ENCODE results near the gene GGA2. TPM values are rescaled to one million over a fixed set of nuclear protein-coding genes. Genes with fewer than 3 reads are reported as not detected.

GGA2 gene
- total RNA-seq, 3 donors from 2014 or later (not counting 1 experiment from before 2014, with no cell fraction given): 129 to 134 (median 131) TPM

- no peaks in the 10 kb centered on the region for H3K27me3 ChIP-seq (ENCODE audit: control insufficient read depth, insufficient read depth, low read length)
- peak overlapping the region; percentile 1 for H3K27ac ChIP-seq (ENCODE audit: low read length)
- H3K4me1 ChIP-seq (ENCODE audit: control insufficient read depth, insufficient read depth, low read length): peaks cover 43% of the 10 kb centered on the region
- peak overlapping the region; percentile 58 for H3K4me3 ChIP-seq (ENCODE audit: low read length)
- H3K36me3 ChIP-seq (ENCODE audit: control insufficient read depth, insufficient read depth, low read length): no peaks in the 10 kb centered on the region
- ATAC-seq (no peak), DNase-seq (no peak)
- TF ChIP-seq, protein P1, sequence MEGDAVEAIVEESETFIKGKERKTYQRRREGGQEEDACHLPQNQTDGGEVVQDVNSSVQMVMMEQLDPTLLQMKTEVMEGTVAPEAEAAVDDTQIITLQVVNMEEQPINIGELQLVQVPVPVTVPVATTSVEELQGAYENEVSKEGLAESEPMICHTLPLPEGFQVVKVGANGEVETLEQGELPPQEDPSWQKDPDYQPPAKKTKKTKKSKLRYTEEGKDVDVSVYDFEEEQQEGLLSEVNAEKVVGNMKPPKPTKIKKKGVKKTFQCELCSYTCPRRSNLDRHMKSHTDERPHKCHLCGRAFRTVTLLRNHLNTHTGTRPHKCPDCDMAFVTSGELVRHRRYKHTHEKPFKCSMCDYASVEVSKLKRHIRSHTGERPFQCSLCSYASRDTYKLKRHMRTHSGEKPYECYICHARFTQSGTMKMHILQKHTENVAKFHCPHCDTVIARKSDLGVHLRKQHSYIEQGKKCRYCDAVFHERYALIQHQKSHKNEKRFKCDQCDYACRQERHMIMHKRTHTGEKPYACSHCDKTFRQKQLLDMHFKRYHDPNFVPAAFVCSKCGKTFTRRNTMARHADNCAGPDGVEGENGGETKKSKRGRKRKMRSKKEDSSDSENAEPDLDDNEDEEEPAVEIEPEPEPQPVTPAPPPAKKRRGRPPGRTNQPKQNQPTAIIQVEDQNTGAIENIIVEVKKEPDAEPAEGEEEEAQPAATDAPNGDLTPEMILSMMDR (IDR thresholded peaks at IDR 0.05): no peak
- H3K9me3 Mint-ChIP-seq: no peaks in the 10 kb centered on the region
- H3K36me3 Mint-ChIP-seq: no peaks in the 10 kb centered on the region
- intact Hi-C loops (cut with micrococcal nuclease): no loop called here
- no peaks in the 10 kb centered on the region for H3K9me3 ChIP-seq (ENCODE audit: control insufficient read depth, insufficient read depth, low read length)
- H3K27ac Mint-ChIP-seq: peak overlapping the region; percentile 1 to 81
- no peaks in the 10 kb centered on the region for H3K27me3 Mint-ChIP-seq (ENCODE audit: low read depth in 2 of 2)
- 25% methylated on average over 4 of the region's 5 CpGs for WGBS (ENCODE audit: insufficient coverage)
- peaks cover 47 to 49% of the 10 kb centered on the region in 2 donors for H3K4me1 Mint-ChIP-seq
- H3K4me3 Mint-ChIP-seq: peak overlapping the region; percentile 92
Measured at GRCh38 chr16:23509441-23509754, 896 bp downstream of the GGA2 start.

DNA sequence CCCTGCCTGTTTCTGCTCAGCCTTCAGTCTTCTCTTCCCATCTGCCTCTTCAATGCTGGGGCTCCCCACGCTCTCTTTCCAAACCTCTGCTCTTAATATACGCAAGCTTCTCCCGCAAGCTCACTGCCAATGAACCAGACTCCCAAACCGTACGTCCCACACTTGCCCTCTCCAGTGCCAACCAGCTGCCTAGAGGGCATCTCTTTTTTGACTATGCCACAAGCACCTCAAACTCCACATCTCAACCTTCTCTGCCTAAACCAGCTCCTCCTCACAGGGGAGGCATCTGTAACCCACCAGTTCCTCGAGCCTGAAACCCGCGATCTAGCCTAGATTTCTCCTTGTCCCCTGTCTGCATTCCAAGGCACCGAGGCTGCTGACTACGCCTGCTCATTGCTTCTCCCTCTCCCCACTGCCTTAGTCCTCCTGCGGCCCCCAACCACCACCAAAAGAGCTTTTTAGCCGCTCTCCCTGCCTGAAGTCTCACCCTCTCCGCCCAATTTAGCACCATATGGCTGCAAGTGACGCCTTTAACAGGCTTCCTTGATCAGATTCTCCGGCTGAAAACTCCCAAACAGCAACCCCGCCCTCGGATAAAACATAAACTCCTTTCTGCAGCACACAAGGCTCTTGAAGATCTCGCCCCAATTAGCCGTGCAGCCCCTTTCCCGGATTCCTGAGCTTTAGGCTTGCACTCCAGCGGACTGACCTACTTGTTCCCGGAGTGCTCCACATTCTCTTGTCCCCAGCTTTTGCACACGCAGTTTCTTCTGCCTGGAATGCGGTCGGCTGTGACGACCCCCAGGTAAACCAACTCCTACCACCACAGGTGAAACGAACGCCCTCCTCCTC, 1.5 kb downstream of the GGA2 start:
- H3K4me1 Mint-ChIP-seq: peaks cover 52% of the 10 kb centered on the region in 2 donors
- TF ChIP-seq, protein P1 (IDR thresholded peaks at IDR 0.05): no peak
- DNase-seq: no peak
- H3K4me3 Mint-ChIP-seq: peak overlapping the region; percentile 92
- 46% methylated on average over 28 of the region's 28 CpGs for WGBS (ENCODE audit: insufficient coverage)
- no peaks in the 10 kb centered on the region for H3K9me3 Mint-ChIP-seq
- Histone ChIP-seq H3K27ac (ENCODE audit: low read length) (peak overlapping the region; percentile 1), H3K4me1 (ENCODE audit: control insufficient read depth, insufficient read depth, low read length) (peaks cover 46% of the 10 kb centered on the region), H3K4me3 (ENCODE audit: low read length) (peak overlapping the region; percentile 58), H3K36me3 (ENCODE audit: control insufficient read depth, insufficient read depth, low read length) (no peaks in the 10 kb centered on the region), H3K27me3 (ENCODE audit: control insufficient read depth, insufficient read depth, low read length) (no peaks in the 10 kb centered on the region), H3K9me3 (ENCODE audit: control insufficient read depth, insufficient read depth, low read length) (no peaks in the 10 kb centered on the region)
- no peaks in the 10 kb centered on the region for H3K36me3 Mint-ChIP-seq
- peak overlapping the region; percentile 1 to 81 for H3K27ac Mint-ChIP-seq
- no peak for ATAC-seq
- no peaks in the 10 kb centered on the region for H3K27me3 Mint-ChIP-seq (ENCODE audit: low read depth in 2 of 2)
- intact Hi-C loops (cut with micrococcal nuclease): no loop called here

GRCh38 chr16:23506606-23506994, 3.7 kb downstream of the GGA2 start:
- Mint-ChIP-seq H3K36me3 (no peaks in the 10 kb centered on the region), H3K4me1 (peaks cover 65 to 69% of the 10 kb centered on the region in 2 donors), H3K27ac (peak overlapping the region in 1 of 2 donors; percentile 95), H3K4me3 (no peak overlapping the region), H3K9me3 (no peaks in the 10 kb centered on the region), H3K27me3 (ENCODE audit: low read depth in 2 of 2) (no peaks in the 10 kb centered on the region)
- Histone ChIP-seq H3K9me3 (ENCODE audit: control insufficient read depth, insufficient read depth, low read length) (no peaks in the 10 kb centered on the region), H3K27me3 (ENCODE audit: control insufficient read depth, insufficient read depth, low read length) (no peaks in the 10 kb centered on the region), H3K27ac (ENCODE audit: low read length) (peak overlapping the region; percentile 78), H3K4me1 (ENCODE audit: control insufficient read depth, insufficient read depth, low read length) (peaks cover 49% of the 10 kb centered on the region), H3K36me3 (ENCODE audit: control insufficient read depth, insufficient read depth, low read length) (no peaks in the 10 kb centered on the region), H3K4me3 (ENCODE audit: low read length) (peak overlapping the region; percentile 13)
- ATAC-seq: no peak
- intact Hi-C loops (cut with micrococcal nuclease): no loop called here
- WGBS (ENCODE audit: insufficient coverage): 68% methylated on average over 8 of the region's 8 CpGs
- TF ChIP-seq, protein P1 (IDR thresholded peaks at IDR 0.05): no peak
- DNase-seq: no peak

Data from natural killer cell (primary cell).